Measurements from ENCODE around the gene CCR4.

Gene CCR4

GRCh38 chr3:32992310-32992686 is 40.9 kb downstream of the CCR4 start:
- Histone ChIP-seq H3K36me3 (ENCODE audit: insufficient read depth, low read length) (peaks cover 7% of the 10 kb centered on the region), H3K4me1 (ENCODE audit: insufficient read depth, low read length) (no peaks in the 10 kb centered on the region), H3K9ac (ENCODE audit: low read length) (no peak overlapping the region), H3K9me3 (ENCODE audit: low read length) (no peaks in the 10 kb centered on the region), H3K27ac (ENCODE audit: low read depth, low read length) (no peak overlapping the region), H3K27me3 (ENCODE audit: control insufficient read depth in 1 of 2, insufficient read depth in 2 of 2, low read length in 2 of 2) (no peaks in the 10 kb centered on the region), H3K4me3 (ENCODE audit: low read depth in 1 of 2, low read length in 2 of 2) (no peak overlapping the region)

GRCh38 chr3:32994045-32994444 is 42.6 kb downstream of the CCR4 start:
- Histone ChIP-seq H3K4me3 (ENCODE audit: low read depth in 1 of 2, low read length in 2 of 2) (no peak overlapping the region), H3K36me3 (ENCODE audit: insufficient read depth, low read length) (peaks cover 14% of the 10 kb centered on the region), H3K27ac (ENCODE audit: low read depth, low read length) (no peak overlapping the region), H3K27me3 (ENCODE audit: control insufficient read depth in 1 of 2, insufficient read depth in 2 of 2, low read length in 2 of 2) (no peaks in the 10 kb centered on the region), H3K9ac (ENCODE audit: low read length) (no peak overlapping the region), H3K9me3 (ENCODE audit: low read length) (no peaks in the 10 kb centered on the region), H3K4me1 (ENCODE audit: insufficient read depth, low read length) (no peaks in the 10 kb centered on the region)

GRCh38 chr3:32995098-32995497 is 43.7 kb downstream of the CCR4 start:
- no peaks in the 10 kb centered on the region for H3K27me3 ChIP-seq (ENCODE audit: control insufficient read depth in 1 of 2, insufficient read depth in 2 of 2, low read length in 2 of 2)
- no peak overlapping the region for H3K9ac ChIP-seq (ENCODE audit: low read length)
- H3K4me3 ChIP-seq (ENCODE audit: low read depth in 1 of 2, low read length in 2 of 2) = no peak overlapping the region
- no peak overlapping the region for H3K27ac ChIP-seq (ENCODE audit: low read depth, low read length)
- H3K9me3 ChIP-seq (ENCODE audit: low read length) = no peaks in the 10 kb centered on the region
- H3K4me1 ChIP-seq (ENCODE audit: insufficient read depth, low read length) = no peaks in the 10 kb centered on the region
- peaks cover 14% of the 10 kb centered on the region for H3K36me3 ChIP-seq (ENCODE audit: insufficient read depth, low read length)

GRCh38 chr3:32996048-32996754 is 44.8 kb downstream of the CCR4 start:
- Histone ChIP-seq H3K9me3 (ENCODE audit: low read length) (no peaks in the 10 kb centered on the region), H3K36me3 (ENCODE audit: insufficient read depth, low read length) (peaks cover 18% of the 10 kb centered on the region), H3K4me3 (ENCODE audit: low read depth in 1 of 2, low read length in 2 of 2) (no peak overlapping the region), H3K4me1 (ENCODE audit: insufficient read depth, low read length) (no peaks in the 10 kb centered on the region), H3K9ac (ENCODE audit: low read length) (no peak overlapping the region), H3K27ac (ENCODE audit: low read depth, low read length) (no peak overlapping the region), H3K27me3 (ENCODE audit: control insufficient read depth in 1 of 2, insufficient read depth in 2 of 2, low read length in 2 of 2) (no peaks in the 10 kb centered on the region)

- no peaks in the 10 kb centered on the region for H3K9me3 ChIP-seq (ENCODE audit: low read length)
- H3K4me3 ChIP-seq (ENCODE audit: low read depth in 1 of 2, low read length in 2 of 2) = no peak overlapping the region
- no peaks in the 10 kb centered on the region for H3K4me1 ChIP-seq (ENCODE audit: insufficient read depth, low read length)
- no peaks in the 10 kb centered on the region for H3K27me3 ChIP-seq (ENCODE audit: control insufficient read depth in 1 of 2, insufficient read depth in 2 of 2, low read length in 2 of 2)
- peaks cover 19% of the 10 kb centered on the region for H3K36me3 ChIP-seq (ENCODE audit: insufficient read depth, low read length)
- no peak overlapping the region for H3K27ac ChIP-seq (ENCODE audit: low read depth, low read length)
- no peak overlapping the region for H3K9ac ChIP-seq (ENCODE audit: low read length)
These were observed 45.3 kb downstream of the CCR4 start for GRCh38 chr3:32996755-32997091.

- H3K9me3 ChIP-seq (ENCODE audit: low read length) = no peaks in the 10 kb centered on the region
- no peak overlapping the region for H3K4me3 ChIP-seq (ENCODE audit: low read depth in 1 of 2, low read length in 2 of 2)
- H3K36me3 ChIP-seq (ENCODE audit: insufficient read depth, low read length) = peaks cover 19% of the 10 kb centered on the region
- H3K9ac ChIP-seq (ENCODE audit: low read length) = no peak overlapping the region
- H3K4me1 ChIP-seq (ENCODE audit: insufficient read depth, low read length) = no peaks in the 10 kb centered on the region
- H3K27me3 ChIP-seq (ENCODE audit: control insufficient read depth in 1 of 2, insufficient read depth in 2 of 2, low read length in 2 of 2) = no peaks in the 10 kb centered on the region
- no peak overlapping the region for H3K27ac ChIP-seq (ENCODE audit: low read depth, low read length)
These were observed 47.4 kb downstream of the CCR4 start for GRCh38 chr3:32998631-32999451.

GRCh38 chr3:33000691-33001385 is 49.4 kb downstream of the CCR4 start:
- Histone ChIP-seq H3K36me3 (ENCODE audit: insufficient read depth, low read length) (peaks cover 19% of the 10 kb centered on the region), H3K9me3 (ENCODE audit: low read length) (no peaks in the 10 kb centered on the region), H3K4me3 (ENCODE audit: low read depth in 1 of 2, low read length in 2 of 2) (no peak overlapping the region), H3K4me1 (ENCODE audit: insufficient read depth, low read length) (no peaks in the 10 kb centered on the region), H3K9ac (ENCODE audit: low read length) (no peak overlapping the region), H3K27ac (ENCODE audit: low read depth, low read length) (no peak overlapping the region), H3K27me3 (ENCODE audit: control insufficient read depth in 1 of 2, insufficient read depth in 2 of 2, low read length in 2 of 2) (no peaks in the 10 kb centered on the region)

- no peaks in the 10 kb centered on the region for H3K4me1 ChIP-seq (ENCODE audit: insufficient read depth, low read length)
- H3K9ac ChIP-seq (ENCODE audit: low read length) = no peak overlapping the region
- H3K4me3 ChIP-seq (ENCODE audit: low read depth in 1 of 2, low read length in 2 of 2) = no peak overlapping the region
- H3K36me3 ChIP-seq (ENCODE audit: insufficient read depth, low read length) = peaks cover 22% of the 10 kb centered on the region
- no peaks in the 10 kb centered on the region for H3K9me3 ChIP-seq (ENCODE audit: low read length)
- no peak overlapping the region for H3K27ac ChIP-seq (ENCODE audit: low read depth, low read length)
- no peaks in the 10 kb centered on the region for H3K27me3 ChIP-seq (ENCODE audit: control insufficient read depth in 1 of 2, insufficient read depth in 2 of 2, low read length in 2 of 2)
These were observed 50.4 kb downstream of the CCR4 start for GRCh38 chr3:33001889-33002288.

GRCh38 chr3:33003308-33003707 is 51.9 kb downstream of the CCR4 start:
- Histone ChIP-seq H3K27me3 (ENCODE audit: control insufficient read depth in 1 of 2, insufficient read depth in 2 of 2, low read length in 2 of 2) (no peaks in the 10 kb centered on the region), H3K9me3 (ENCODE audit: low read length) (no peaks in the 10 kb centered on the region), H3K4me3 (ENCODE audit: low read depth in 1 of 2, low read length in 2 of 2) (no peak overlapping the region), H3K36me3 (ENCODE audit: insufficient read depth, low read length) (peaks cover 30% of the 10 kb centered on the region), H3K9ac (ENCODE audit: low read length) (no peak overlapping the region), H3K27ac (ENCODE audit: low read depth, low read length) (no peak overlapping the region), H3K4me1 (ENCODE audit: insufficient read depth, low read length) (no peaks in the 10 kb centered on the region)

- no peak overlapping the region for H3K9ac ChIP-seq (ENCODE audit: low read length)
- H3K27ac ChIP-seq (ENCODE audit: low read depth, low read length) = no peak overlapping the region
- no peak overlapping the region for H3K4me3 ChIP-seq (ENCODE audit: low read depth in 1 of 2, low read length in 2 of 2)
- H3K9me3 ChIP-seq (ENCODE audit: low read length) = no peaks in the 10 kb centered on the region
- H3K36me3 ChIP-seq (ENCODE audit: insufficient read depth, low read length) = peaks cover 27% of the 10 kb centered on the region
- no peaks in the 10 kb centered on the region for H3K27me3 ChIP-seq (ENCODE audit: control insufficient read depth in 1 of 2, insufficient read depth in 2 of 2, low read length in 2 of 2)
- H3K4me1 ChIP-seq (ENCODE audit: insufficient read depth, low read length) = no peaks in the 10 kb centered on the region
These were observed 52.8 kb downstream of the CCR4 start for GRCh38 chr3:33004205-33004604.

GRCh38 chr3:33004961-33005360 is 53.5 kb downstream of the CCR4 start:
- H3K36me3 ChIP-seq (ENCODE audit: insufficient read depth, low read length) = peaks cover 27% of the 10 kb centered on the region
- no peaks in the 10 kb centered on the region for H3K4me1 ChIP-seq (ENCODE audit: insufficient read depth, low read length)
- no peaks in the 10 kb centered on the region for H3K9me3 ChIP-seq (ENCODE audit: low read length)
- H3K27ac ChIP-seq (ENCODE audit: low read depth, low read length) = no peak overlapping the region
- H3K9ac ChIP-seq (ENCODE audit: low read length) = no peak overlapping the region
- H3K27me3 ChIP-seq (ENCODE audit: control insufficient read depth in 1 of 2, insufficient read depth in 2 of 2, low read length in 2 of 2) = no peaks in the 10 kb centered on the region
- H3K4me3 ChIP-seq (ENCODE audit: low read depth in 1 of 2, low read length in 2 of 2) = no peak overlapping the region

All from muscle layer of colon (tissue), 2 donors.